Neural cell (in vitro differentiated cells): ENCODE measurements around the gene KLHL34. TPM values are rescaled to one million over a fixed set of nuclear protein-coding genes. Genes with fewer than 3 reads are reported as not detected.

ENCODE experiments used
- H2AFZ ChIP-seq: fragments of 200-600, 300-800 bp; sonication (generic), shearing (Covaris generic); 2 replicates; pipeline ENCODE4 v1.6.0; 2014; ENCODE audit warnings: low read depth, mild to moderate bottlenecking, antibody characterized with exemption, low read length, moderate library complexity
- H3F3A ChIP-seq: fragments of 200-600 bp; shearing (Covaris generic); 2 replicates; pipeline ENCODE4 v1.6.1; 2016; ENCODE audit warnings: mild to moderate bottlenecking, moderate library complexity, mixed read lengths, antibody characterized with exemption, low read length; ENCODE audit not compliant: insufficient read depth, poor library complexity, severe bottlenecking
- H3K27ac ChIP-seq: fragments of 200-600, 300-800 bp; sonication (generic), shearing (Covaris generic); 2 replicates; pipeline ENCODE4 v1.5.1; 2014; ENCODE audit warnings: mild to moderate bottlenecking, low read length, moderate library complexity
- H3K27me3 ChIP-seq: fragments of 300-800, 200-600 bp; sonication (generic), shearing (Covaris generic); 2 replicates; pipeline ENCODE4 v1.6.0; 2014; ENCODE audit warnings: mild to moderate bottlenecking, low read depth, low read length, moderate library complexity; ENCODE audit not compliant: insufficient read depth
- H3K36me3 ChIP-seq: fragments of 300-800, 200-600 bp; sonication (generic), shearing (Covaris generic); 2 replicates; pipeline ENCODE4 v1.5.1; 2014; ENCODE audit warnings: mild to moderate bottlenecking, antibody characterized with exemption, low read length, moderate library complexity; ENCODE audit not compliant: insufficient read depth
- H3K4me2 ChIP-seq: fragments of 300-800, 200-600 bp; sonication (generic), shearing (Covaris generic); 2 replicates; pipeline ENCODE4 v1.6.0; 2014; ENCODE audit warnings: mild to moderate bottlenecking, low read length
- H3K4me3 ChIP-seq: fragments of 300-800, 200-600 bp; sonication (generic), shearing (Covaris generic); 2 replicates; pipeline ENCODE4 v1.5.1; 2014; ENCODE audit warnings: mild to moderate bottlenecking, low read length, moderate library complexity
- H3K79me2 ChIP-seq: fragments of 200-600 bp; shearing (Covaris generic); replicated peaks from 2 replicates; pipeline ENCODE4 v1.6.0; 2014; ENCODE audit warnings: mild to moderate bottlenecking, low read length, moderate library complexity; ENCODE audit not compliant: insufficient read depth
- H3K9ac ChIP-seq: fragments of 300-800, 200-600 bp; sonication (generic), shearing (Covaris generic); 2 replicates; pipeline ENCODE4 v1.6.1; 2016; ENCODE audit warnings: mild to moderate bottlenecking, low read length, mixed read lengths
- H3K9me2 ChIP-seq: fragments of 200-600 bp; shearing (Covaris generic); 2 replicates; pipeline ENCODE4 v1.6.1; 2016; ENCODE audit warnings: mild to moderate bottlenecking, low read length, mixed read lengths; ENCODE audit not compliant: insufficient read depth
- H3K9me3 ChIP-seq: fragments of 200-600, 300-800 bp; sonication (generic), shearing (Covaris generic); 2 replicates; pipeline ENCODE4 v1.6.1; 2016; ENCODE audit warnings: mild to moderate bottlenecking, mixed run types, low read length, moderate library complexity, mixed read lengths
- H4K20me1 ChIP-seq: fragments of 200-600 bp; shearing (Covaris generic); 2 replicates; pipeline ENCODE4 v1.6.1; 2016; ENCODE audit warnings: mild to moderate bottlenecking, mixed run types; ENCODE audit not compliant: insufficient read depth
- EP300 ChIP-seq: fragments of 450-650 bp; conservative IDR thresholded peaks from 2 replicates; pipeline ENCODE4 v1.6.1; 2014; ENCODE audit warnings: antibody characterized with exemption, mild to moderate bottlenecking, moderate library complexity; ENCODE audit not compliant: poor library complexity, severe bottlenecking
- EZH2 ChIP-seq: fragments of 200-600, 300-800 bp; shearing (Covaris generic), sonication (generic); IDR thresholded peaks from 2 replicates; pipeline ENCODE4 v1.6.1; 2014; ENCODE audit warnings: antibody characterized with exemption, low read length, borderline replicate concordance, mild to moderate bottlenecking; ENCODE audit not compliant: insufficient read depth, poor library complexity, severe bottlenecking
- MXI1 ChIP-seq: fragments of 450-650 bp; conservative IDR thresholded peaks from 2 replicates; pipeline ENCODE4 v1.6.1; 2014; ENCODE audit warnings: antibody characterized with exemption, mild to moderate bottlenecking; ENCODE audit not compliant: poor library complexity, severe bottlenecking
- POLR2AphosphoS5 ChIP-seq: IDR thresholded peaks from 2 replicates; pipeline ENCODE4 v1.6.1; 2012
- RAD21 ChIP-seq: fragments of 450-650 bp; conservative IDR thresholded peaks from 2 replicates; pipeline ENCODE4 v1.6.1; 2014; ENCODE audit warnings: antibody characterized with exemption, mild to moderate bottlenecking, moderate library complexity
- SMC3 ChIP-seq: fragments of 450-650 bp; conservative IDR thresholded peaks from 2 replicates; pipeline ENCODE4 v1.6.1; 2014; ENCODE audit warnings: antibody characterized with exemption, mild to moderate bottlenecking, moderate library complexity; ENCODE audit not compliant: poor library complexity
- TAF1 ChIP-seq: IDR thresholded peaks from 2 replicates; pipeline ENCODE4 v1.6.1; 2012; ENCODE audit warnings: low read depth
- polyA plus RNA-seq: library from polyadenylated mRNA; depleted of rRNA; stranded (reverse); fragments of >200 nt; gene quantifications from 2 replicates; pipeline ENCODE4 v1.2.3, GENCODE V29; 2014
- TF ChIP-seq, protein P1 (sequence below): fragments of 450-650 bp; IDR thresholded peaks from 2 replicates; pipeline ENCODE4 v1.5.1; 2014; ENCODE audit warnings: antibody characterized with exemption, mild to moderate bottlenecking, moderate library complexity; ENCODE audit not compliant: poor library complexity, severe bottlenecking
- TF ChIP-seq, protein P2 (sequence below): IDR thresholded peaks from 2 replicates; pipeline ENCODE4 v1.6.1; 2012; ENCODE audit warnings: borderline replicate concordance

The KLHL34 gene
- polyA plus RNA-seq, 1 donor from 2014 or later, result not detected

DNA sequence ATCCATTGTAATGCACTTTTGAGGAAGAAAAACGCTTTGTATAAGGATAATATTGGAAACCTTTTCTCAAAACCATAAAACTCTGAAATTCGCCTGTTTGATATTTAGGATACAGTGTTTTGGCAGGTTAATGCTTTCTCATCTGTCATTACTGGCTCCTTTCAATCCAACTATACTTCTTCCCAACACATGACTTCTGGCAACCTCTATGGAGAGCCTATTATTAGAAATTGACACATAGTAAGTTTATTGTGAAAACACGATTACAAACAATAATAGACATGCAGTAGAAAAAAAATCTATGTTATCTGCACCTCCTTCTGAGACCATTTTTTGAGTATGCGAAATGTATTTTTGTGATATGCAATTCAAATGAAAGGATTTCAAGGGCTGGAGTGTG lies 4.6 kb upstream of the KLHL34 start:
- no peaks in the 10 kb centered on the region for H3K9me3 ChIP-seq
- H4K20me1 ChIP-seq, result no peaks in the 10 kb centered on the region
- no peak overlapping the region for H3K27ac ChIP-seq
- no peak for TF ChIP-seq EZH2
- TF ChIP-seq SMC3, result no peak
- TF ChIP-seq, protein P1, sequence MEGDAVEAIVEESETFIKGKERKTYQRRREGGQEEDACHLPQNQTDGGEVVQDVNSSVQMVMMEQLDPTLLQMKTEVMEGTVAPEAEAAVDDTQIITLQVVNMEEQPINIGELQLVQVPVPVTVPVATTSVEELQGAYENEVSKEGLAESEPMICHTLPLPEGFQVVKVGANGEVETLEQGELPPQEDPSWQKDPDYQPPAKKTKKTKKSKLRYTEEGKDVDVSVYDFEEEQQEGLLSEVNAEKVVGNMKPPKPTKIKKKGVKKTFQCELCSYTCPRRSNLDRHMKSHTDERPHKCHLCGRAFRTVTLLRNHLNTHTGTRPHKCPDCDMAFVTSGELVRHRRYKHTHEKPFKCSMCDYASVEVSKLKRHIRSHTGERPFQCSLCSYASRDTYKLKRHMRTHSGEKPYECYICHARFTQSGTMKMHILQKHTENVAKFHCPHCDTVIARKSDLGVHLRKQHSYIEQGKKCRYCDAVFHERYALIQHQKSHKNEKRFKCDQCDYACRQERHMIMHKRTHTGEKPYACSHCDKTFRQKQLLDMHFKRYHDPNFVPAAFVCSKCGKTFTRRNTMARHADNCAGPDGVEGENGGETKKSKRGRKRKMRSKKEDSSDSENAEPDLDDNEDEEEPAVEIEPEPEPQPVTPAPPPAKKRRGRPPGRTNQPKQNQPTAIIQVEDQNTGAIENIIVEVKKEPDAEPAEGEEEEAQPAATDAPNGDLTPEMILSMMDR, result no peak
- no peak for TF ChIP-seq EP300
- TF ChIP-seq RAD21, result no peak
- no peak for TF ChIP-seq POLR2AphosphoS5
- TF ChIP-seq, protein P2, sequence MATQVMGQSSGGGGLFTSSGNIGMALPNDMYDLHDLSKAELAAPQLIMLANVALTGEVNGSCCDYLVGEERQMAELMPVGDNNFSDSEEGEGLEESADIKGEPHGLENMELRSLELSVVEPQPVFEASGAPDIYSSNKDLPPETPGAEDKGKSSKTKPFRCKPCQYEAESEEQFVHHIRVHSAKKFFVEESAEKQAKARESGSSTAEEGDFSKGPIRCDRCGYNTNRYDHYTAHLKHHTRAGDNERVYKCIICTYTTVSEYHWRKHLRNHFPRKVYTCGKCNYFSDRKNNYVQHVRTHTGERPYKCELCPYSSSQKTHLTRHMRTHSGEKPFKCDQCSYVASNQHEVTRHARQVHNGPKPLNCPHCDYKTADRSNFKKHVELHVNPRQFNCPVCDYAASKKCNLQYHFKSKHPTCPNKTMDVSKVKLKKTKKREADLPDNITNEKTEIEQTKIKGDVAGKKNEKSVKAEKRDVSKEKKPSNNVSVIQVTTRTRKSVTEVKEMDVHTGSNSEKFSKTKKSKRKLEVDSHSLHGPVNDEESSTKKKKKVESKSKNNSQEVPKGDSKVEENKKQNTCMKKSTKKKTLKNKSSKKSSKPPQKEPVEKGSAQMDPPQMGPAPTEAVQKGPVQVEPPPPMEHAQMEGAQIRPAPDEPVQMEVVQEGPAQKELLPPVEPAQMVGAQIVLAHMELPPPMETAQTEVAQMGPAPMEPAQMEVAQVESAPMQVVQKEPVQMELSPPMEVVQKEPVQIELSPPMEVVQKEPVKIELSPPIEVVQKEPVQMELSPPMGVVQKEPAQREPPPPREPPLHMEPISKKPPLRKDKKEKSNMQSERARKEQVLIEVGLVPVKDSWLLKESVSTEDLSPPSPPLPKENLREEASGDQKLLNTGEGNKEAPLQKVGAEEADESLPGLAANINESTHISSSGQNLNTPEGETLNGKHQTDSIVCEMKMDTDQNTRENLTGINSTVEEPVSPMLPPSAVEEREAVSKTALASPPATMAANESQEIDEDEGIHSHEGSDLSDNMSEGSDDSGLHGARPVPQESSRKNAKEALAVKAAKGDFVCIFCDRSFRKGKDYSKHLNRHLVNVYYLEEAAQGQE, result no peak
- no peak for TF ChIP-seq TAF1
- no peak for TF ChIP-seq MXI1
- H3K27me3 ChIP-seq, result no peaks in the 10 kb centered on the region
- H3K79me2 ChIP-seq, result no peaks in the 10 kb centered on the region
- H3K36me3 ChIP-seq, result no peaks in the 10 kb centered on the region
- no peak overlapping the region for H3K4me3 ChIP-seq
- H3K9me2 ChIP-seq, result no peaks in the 10 kb centered on the region
- no peaks in the 10 kb centered on the region for H3F3A ChIP-seq
- H3K9ac ChIP-seq, result no peak overlapping the region
- no peak overlapping the region for H3K4me2 ChIP-seq
- no peak overlapping the region for H2AFZ ChIP-seq

DNA sequence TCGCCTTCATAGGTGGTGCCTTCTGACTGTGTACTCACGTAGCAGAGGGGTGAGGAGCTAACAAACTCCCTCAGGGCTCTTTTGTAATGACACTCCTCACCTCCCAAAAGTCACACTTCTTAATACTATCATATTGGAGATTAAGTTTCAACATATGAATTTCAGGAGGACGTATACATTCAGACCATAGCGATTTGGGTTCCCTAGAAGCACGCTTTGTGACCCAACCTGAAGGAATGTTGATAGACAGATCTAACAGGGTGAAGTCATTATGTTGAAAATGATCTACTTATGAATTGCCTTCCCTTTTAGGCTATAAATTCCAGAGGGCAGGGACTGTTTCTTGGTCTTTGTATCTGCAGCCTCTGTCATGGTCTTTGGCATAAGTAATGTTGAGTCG lies 3.2 kb upstream of the KLHL34 start:
- Histone ChIP-seq H2AFZ (no peak overlapping the region), H3K27me3 (no peaks in the 10 kb centered on the region), H3K79me2 (no peaks in the 10 kb centered on the region), H3K4me2 (no peak overlapping the region), H4K20me1 (no peaks in the 10 kb centered on the region), H3K9me3 (no peaks in the 10 kb centered on the region), H3K27ac (no peak overlapping the region), H3F3A (no peaks in the 10 kb centered on the region), H3K9me2 (no peaks in the 10 kb centered on the region), H3K9ac (no peak overlapping the region), H3K36me3 (no peaks in the 10 kb centered on the region), H3K4me3 (no peak overlapping the region)
- no peak for TF ChIP-seq MXI1
- no peak for TF ChIP-seq EZH2
- TF ChIP-seq RAD21, result no peak
- no peak for TF ChIP-seq POLR2AphosphoS5
- no peak for TF ChIP-seq TAF1
- TF ChIP-seq, protein P1, result no peak
- TF ChIP-seq SMC3, result no peak
- TF ChIP-seq EP300, result no peak
